Endothelial cell of umbilical vein (primary cell): ENCODE measurements around the gene HOXD3. TPM values are rescaled to one million over a fixed set of nuclear protein-coding genes. Genes with fewer than 3 reads are reported as not detected.

Experiments used
- BruUV-seq: library from RNA; stranded (reverse); fragments of 400-500 nt; replicated peaks from 2 replicates; lab custom pipeline; 2021; lab: Mats Ljungman, UMichigan
- CTCF ChIA-PET: fragments of 300-600, 350-600 bp; sonication (Branson Sonifier 250); formaldehyde crosslinking; loops from one replicate; lab custom pipeline; 2021; ENCODE audit warnings: antibody characterized with exemption, inconsistent platforms; lab: Charles Lee
- POLR2A ChIA-PET: fragments of 300-600, 350-600 bp; sonication (Branson Sonifier 250); formaldehyde crosslinking; loops from one replicate; lab custom pipeline; 2021; ENCODE audit warnings: antibody characterized with exemption, inconsistent platforms; lab: Charles Lee
- DNase-seq: peaks from one replicate; pipeline ENCODE4 v3.0.0-alpha.2; 2011; ENCODE audit warnings: low read depth, low spot score
- FAIRE-seq: peaks from 2 replicates; lab custom pipeline; 2011; peaks lifted over from hg19 to GRCh38; lab: Jason Lieb, UNC
- H2AFZ ChIP-seq: 2 replicates; pipeline ENCODE4 v1.6.0; 2012; ENCODE audit warnings: low read depth, low read length, control low read depth, inconsistent platforms
- H3K27ac ChIP-seq: 2 replicates; pipeline ENCODE4 v1.5.1; 2011; ENCODE audit warnings: low read depth, mild to moderate bottlenecking, control low read depth, low read length, moderate library complexity; ENCODE audit not compliant: insufficient read depth
- H3K27me3 ChIP-seq, 2 experiments: 2 replicates each; pipeline versions ENCODE4 v1.6.0 to v1.6.1; 2011; ENCODE audit warnings: low read length in 2 of 2, mixed read lengths in 1 of 2; ENCODE audit not compliant: control insufficient read depth in 2 of 2, insufficient read depth in 2 of 2
- H3K36me3 ChIP-seq, 2 experiments: 2 replicates in 1 of 2; 3 replicates in 1 of 2; pipeline ENCODE4 v1.5.1; 2011; ENCODE audit warnings: low read length in 2 of 2, mild to moderate bottlenecking in 1 of 2, moderate library complexity in 1 of 2; ENCODE audit not compliant: control insufficient read depth in 2 of 2, insufficient read depth in 2 of 2; ENCODE audit errors: extremely low read depth in 1 of 2
- H3K4me1 ChIP-seq: 3 replicates; pipeline ENCODE4 v1.5.1; 2011; ENCODE audit warnings: mild to moderate bottlenecking, low read length; ENCODE audit not compliant: control insufficient read depth, insufficient read depth; ENCODE audit errors: extremely low read depth
- H3K4me2 ChIP-seq: 2 replicates; pipeline ENCODE4 v1.6.1; 2011; ENCODE audit warnings: low read length, control low read depth, mixed read lengths; ENCODE audit not compliant: insufficient read depth
- H3K4me3 ChIP-seq, 3 experiments: fragments of 200-600 bp in 1 of 3; sonication (generic), shearing (Covaris generic) in 1 of 3; replicated peaks in 1 of 3; 2 replicates each; pipeline ENCODE4 v1.5.1; 2011 to 2016; ENCODE audit warnings: control low read depth in 3 of 3, low read length in 3 of 3, mild to moderate bottlenecking in 2 of 3, inconsistent platforms in 1 of 3, low read depth in 1 of 3, moderate library complexity in 1 of 3; ENCODE audit not compliant: insufficient read depth in 1 of 3
- H3K79me2 ChIP-seq: 2 replicates; pipeline ENCODE4 v1.6.0; 2012; ENCODE audit warnings: low read length, inconsistent platforms; ENCODE audit not compliant: control insufficient read depth, insufficient read depth
- H3K9ac ChIP-seq: replicated peaks from 2 replicates; pipeline ENCODE3; 2011; ENCODE audit warnings: low read length, control low read depth; ENCODE audit not compliant: insufficient read depth; ENCODE audit errors: extremely low read depth
- H3K9me1 ChIP-seq: replicated peaks from 3 replicates; pipeline ENCODE4 v1.6.0; 2011; ENCODE audit warnings: mild to moderate bottlenecking, low read length; ENCODE audit not compliant: control insufficient read depth, insufficient read depth; ENCODE audit errors: extremely low read depth
- H3K9me3 ChIP-seq: replicated peaks from 2 replicates; pipeline ENCODE4 v1.5.1; 2012; ENCODE audit warnings: low read length, inconsistent platforms; ENCODE audit not compliant: control insufficient read depth, insufficient read depth
- H4K20me1 ChIP-seq: replicated peaks from 2 replicates; pipeline ENCODE3; 2011; ENCODE audit warnings: mild to moderate bottlenecking, low read length; ENCODE audit not compliant: control insufficient read depth, insufficient read depth; ENCODE audit errors: extremely low read depth
- CTCF ChIP-seq, 2 donors: IDR thresholded peaks; 1 replicate in 1 of 2; 2 replicates in 1 of 2; pipeline ENCODE4 v1.5.1; 2011; ENCODE audit warnings: low read length in 2 of 2, mild to moderate bottlenecking in 2 of 2, moderate library complexity in 2 of 2, control low read depth in 1 of 2, inconsistent platforms in 1 of 2, low read depth in 1 of 2; ENCODE audit not compliant: insufficient read depth in 1 of 2; ENCODE audit errors: extremely low read depth in 1 of 2
- EZH2 ChIP-seq: IDR thresholded peaks from 2 replicates; pipeline ENCODE4 v1.6.1; 2012; ENCODE audit warnings: borderline replicate concordance, low read depth, mild to moderate bottlenecking, moderate library complexity, low read length, inconsistent platforms; ENCODE audit not compliant: severe bottlenecking
- FOS ChIP-seq: IDR thresholded peaks from 2 replicates; pipeline ENCODE4 v1.6.1; 2011; ENCODE audit warnings: mild to moderate bottlenecking, low read length, moderate library complexity, borderline replicate concordance; ENCODE audit not compliant: insufficient read depth
- GATA2 ChIP-seq: IDR thresholded peaks from 2 replicates; pipeline ENCODE4 v1.7.0; 2011; ENCODE audit warnings: low read depth, mild to moderate bottlenecking, moderate library complexity, mixed read lengths, low read length; ENCODE audit not compliant: insufficient read length, insufficient read depth
- JUN ChIP-seq: IDR thresholded peaks from 2 replicates; pipeline ENCODE4 v1.6.1; 2011; ENCODE audit warnings: borderline replicate concordance, low read depth; ENCODE audit not compliant: insufficient read length, insufficient read depth
- MAX ChIP-seq: IDR thresholded peaks from 2 replicates; pipeline ENCODE4 v1.6.1; 2011; ENCODE audit not compliant: insufficient read depth, insufficient read length
- MYC ChIP-seq: IDR thresholded peaks from one replicate; pipeline ENCODE4 v1.6.1; 2011; ENCODE audit warnings: mild to moderate bottlenecking, low read depth, low read length
- POLR2A ChIP-seq: IDR thresholded peaks from 2 replicates; pipeline ENCODE4 v1.6.1; 2012; ENCODE audit warnings: low read depth, mild to moderate bottlenecking, control low read depth, low read length
- POLR2AphosphoS5 ChIP-seq: IDR thresholded peaks from 2 replicates; pipeline ENCODE4 v1.6.1; 2012; ENCODE audit warnings: low read depth, mild to moderate bottlenecking, control low read depth, low read length, moderate library complexity; ENCODE audit not compliant: insufficient read depth
- dilution Hi-C: fragments of 300-500 bp; cut with MboI; formaldehyde crosslinking; loops from one replicate; pipeline ENCODE4 v1.15.0; 2019; ENCODE audit warnings: low sequenced_read_pairs; ENCODE audit not compliant: extremely low pct_ligation_motif_present
- intact Hi-C: fragments of 100-400 bp; cut with micrococcal nuclease; formaldehyde crosslinking; loops from one replicate; pipeline ENCODE4 v1.10.0; 2022
- polyA plus RNA-seq, 4 experiments: library from polyadenylated mRNA; depleted of rRNA in 3 of 4; stranded (reverse) in 3 of 4; unstranded in 1 of 4; fragments of >200 nt; gene quantifications; 2 replicates each; pipeline versions ENCODE4 v1.2.1 to v1.2.3, GENCODE V29; 2011 to 2012; ENCODE audit warnings: missing spikeins in 1 of 4
- total RNA-seq: library from RNA; stranded (reverse); gene quantifications from 2 replicates; pipeline ENCODE4 v1.2.3, GENCODE V29; 2021

The HOXD3 gene
- total and polyA plus RNA-seq, 2 donors (not counting 3 experiments of a cell fraction or from before 2014, with no cell fraction given), result 2.9 to 20.9 TPM

GRCh38 chr2:176139661-176140512 is 17.2 kb upstream of the HOXD3 start:
- Histone ChIP-seq H4K20me1 (no peaks in the 10 kb centered on the region), H3K4me2 (peak overlapping the region; percentile 99), H3K79me2 (peaks cover 69% of the 10 kb centered on the region), H3K9me1 (no peaks in the 10 kb centered on the region), H3K9ac (peak overlapping the region; percentile 66), H3K36me3 (no peaks in the 10 kb centered on the region), H3K27me3 (no peaks in the 10 kb centered on the region), H3K4me1 (peaks cover 38% of the 10 kb centered on the region), H2AFZ (peak overlapping the region; percentile 52), H3K4me3 (peak overlapping the region in 2 of 3 experiments; percentile 73 to 91), H3K27ac (peak overlapping the region; percentile 73), H3K9me3 (no peaks in the 10 kb centered on the region)
- DNase-seq (peak; percentile 61), FAIRE-seq (no peak)
- TF ChIP-seq CTCF (IDR thresholded peaks at IDR 0.05; ENCODE audit: extremely low read depth in 1 of 2, insufficient read depth in 1 of 2, low read depth in 1 of 2, low read length in 2 of 2) (no peak), MAX (no peak), EZH2 (no peak), JUN (no peak), GATA2 (no peak), POLR2A (no peak), POLR2AphosphoS5 (no peak), MYC (no peak), FOS (no peak)
- dilution Hi-C loops, result loop anchor here (25.0 kb wide), 1 partner anchor 497 kb away; no protein-coding TSS in a partner anchor
- intact Hi-C loops, result loop anchor here (1.0 to 2.0 kb wide), 9 partner anchors 39 to 512 kb away; partner anchors contain the start of genes HOXD1 and MTX2
- POLR2A ChIA-PET, result interaction anchor here (0.7 to 2.5 kb wide), 7 partner anchors 47 to 514 kb away, joined by 3 to 13 read pairs (median 3); no protein-coding TSS in a partner anchor
- CTCF ChIA-PET, result interaction anchor here (0.6 to 9.3 kb wide), 47 partner anchors 11 to 1173 kb away, joined by 3 to 338 read pairs (median 4); partner anchors contain the start of genes HOXD1, HOXD4, HOXD8 and MTX2
- no TSS peak for BruUV-seq
